Thoracic aorta (tissue), 2 donors: ENCODE results near the gene MEIS3. TPM values are rescaled to one million over a fixed set of nuclear protein-coding genes. Genes with fewer than 3 reads are reported as not detected.

Experiments used
- ATAC-seq: fragments of 150-250 bp; one replicate; pipeline ENCODE4 v1.8.0; 2017; ENCODE audit warnings: low read depth; ENCODE audit not compliant: insufficient number of reproducible peaks, low FRiP score
- DNase-seq: peaks from one replicate; pipeline ENCODE4 v3.0.0-alpha.2; 2020; ENCODE audit warnings: low spot score
- H3K27ac ChIP-seq, 2 donors: fragments of 200-600 bp; sonication (generic); 1 replicate in 1 of 2; 2 replicates in 1 of 2; pipeline ENCODE4 v1.5.1; 2016; ENCODE audit warnings: mild to moderate bottlenecking in 2 of 2, moderate library complexity in 2 of 2
- H3K27me3 ChIP-seq: fragments of 200-600 bp; sonication (generic); replicated peaks from 2 replicates; pipeline ENCODE4 v1.6.0; 2016; ENCODE audit warnings: mild to moderate bottlenecking; ENCODE audit not compliant: insufficient read depth
- H3K36me3 ChIP-seq: fragments of 200-600 bp; sonication (generic); one replicate; pipeline ENCODE4 v1.5.1; 2016
- H3K4me1 ChIP-seq, 2 donors: fragments of 200-600 bp; sonication (generic); 1 replicate in 1 of 2; 2 replicates in 1 of 2; pipeline versions ENCODE4 v1.5.1 to v1.6.0; 2016; ENCODE audit warnings: low read depth in 2 of 2, mild to moderate bottlenecking in 1 of 2; ENCODE audit not compliant: control insufficient read depth in 1 of 2
- H3K4me3 ChIP-seq: fragments of 200-600 bp; sonication (generic); 2 replicates; pipeline ENCODE4 v1.5.1; 2016; ENCODE audit warnings: mild to moderate bottlenecking
- H3K9me3 ChIP-seq: fragments of 200-600 bp; sonication (generic); 2 replicates; pipeline ENCODE4 v1.5.1; 2016
- CTCF ChIP-seq: fragments of 200-600 bp; sonication (generic); IDR thresholded peaks from one replicate; pipeline ENCODE4 v1.5.1; 2019; ENCODE audit warnings: antibody characterized with exemption
- total RNA-seq, 2 donors: library from RNA; depleted of rRNA; stranded (reverse); fragments of >200 nt; gene quantifications; one replicate each; pipeline versions ENCODE4 v1.1.0 to v1.2.3, GENCODE V29; 2016

Gene MEIS3
- total RNA-seq, 2 donors from 2014 or later = 6.4 to 11.5 TPM

DNA sequence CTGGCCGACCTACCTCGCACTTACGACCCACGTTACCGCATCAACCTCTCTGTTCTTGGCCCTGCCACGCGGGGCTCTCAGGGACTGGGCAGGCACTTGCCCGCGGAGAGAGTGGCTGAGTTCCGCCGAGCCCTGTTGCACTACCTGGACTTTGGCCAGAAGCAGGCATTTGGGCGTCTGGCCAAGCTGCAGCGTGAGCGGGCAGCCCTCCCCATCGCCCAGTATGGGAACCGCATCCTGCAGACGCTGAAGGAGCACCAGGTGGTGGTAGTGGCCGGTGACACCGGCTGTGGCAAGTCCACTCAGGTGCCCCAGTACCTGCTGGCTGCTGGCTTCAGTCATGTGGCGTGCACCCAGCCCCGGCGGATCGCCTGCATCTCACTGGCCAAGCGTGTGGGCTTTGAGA lies 66.0 kb downstream of the MEIS3 start:
- Histone ChIP-seq H3K36me3 (peaks cover 48% of the 10 kb centered on the region), H3K9me3 (no peaks in the 10 kb centered on the region), H3K27me3 (no peaks in the 10 kb centered on the region), H3K27ac (no peak overlapping the region), H3K4me3 (no peak overlapping the region), H3K4me1 (peaks cover 10 to 15% of the 10 kb centered on the region in 2 donors)
- DNase-seq = no peak
- ATAC-seq = no peak
- no peak for TF ChIP-seq CTCF

Other genes with a start within 250 kb of the MEIS3 start
- gene BBC3, start 188.3 kb downstream of the MEIS3 start, total RNA-seq = 10 to 100 TPM in 1 of 2 donors, 1 to 10 TPM in 1; 6.5 to 21.4 TPM
- 10 to 100 TPM; 26.7 to 38.9 TPM for gene CCDC9, start 163.0 kb downstream of the MEIS3 start, total RNA-seq
- gene INAFM1, start 144.6 kb downstream of the MEIS3 start, total RNA-seq = 10 to 100 TPM; 10.3 to 18.6 TPM
- 10 to 100 TPM; 37.6 to 51.9 TPM for gene C5AR1, start 109.7 kb downstream of the MEIS3 start, total RNA-seq
- 10 to 100 TPM; 10.3 to 25.7 TPM for gene C5AR2, start 87.4 kb downstream of the MEIS3 start, total RNA-seq
- 10 to 100 TPM; 20.4 to 21.3 TPM for gene DHX34, start 70.2 kb downstream of the MEIS3 start, total RNA-seq
- gene SLC8A2, start 52.4 kb upstream of the MEIS3 start, total RNA-seq = under 1 TPM in 1 of 2 donors, not detected in 1; 0.28 TPM
- gene KPTN, start 64.7 kb upstream of the MEIS3 start, total RNA-seq = 1 to 10 TPM in 1 of 2 donors, under 1 TPM in 1; 0.95 to 1.2 TPM
- 100 to 1,000 TPM; 107 to 147 TPM for gene NAPA, start 95.5 kb upstream of the MEIS3 start, total RNA-seq
- gene ZNF541, start 153.6 kb upstream of the MEIS3 start, total RNA-seq = not detected
- gene BICRA, start 189.6 kb upstream of the MEIS3 start, total RNA-seq = 10 to 100 TPM; 10.8 to 18.4 TPM